ENCODE measurements around the gene MAPKAPK2.

- TF ChIP-seq CTCF (IDR thresholded peaks at IDR 0.05; ENCODE audit: poor library complexity, severe bottlenecking) (no peak), REST (IDR thresholded peaks at IDR 0.05; ENCODE audit: borderline replicate concordance) (no peak)
These were observed 73.0 kb downstream of the MAPKAPK2 start for GRCh38 chr1:206757524-206758266.
